Measurements from ENCODE around the gene SLC12A8.
A peak's percentile ranks its signal among the peaks of the same experiment; 100 is the strongest.
"Not testable (repeated sequence)": the region's sequence is repeated elsewhere in the genome, so short reads cannot be mapped to it uniquely, and the experiment has no call there.

SLC12A8 gene

GRCh38 chr3:125116311-125117080 is 96.1 kb downstream of the SLC12A8 start:
- DNase-seq (ENCODE audit: low read depth in 1 of 2, low spot score in 1 of 2), result no peak

- no peak for DNase-seq (ENCODE audit: low read depth in 1 of 2, low spot score in 1 of 2)
These were observed 96.9 kb downstream of the SLC12A8 start for GRCh38 chr3:125115640-125116039.

- DNase-seq (ENCODE audit: low read depth in 1 of 2, low spot score in 1 of 2), result no peak
These were observed 99.6 kb downstream of the SLC12A8 start for GRCh38 chr3:125112981-125113380.

- DNase-seq (ENCODE audit: low read depth in 1 of 2, low spot score in 1 of 2), result peak in 1 of 2 donors; percentile 26
These were observed 101.6 kb downstream of the SLC12A8 start for GRCh38 chr3:125110876-125111480.

GRCh38 chr3:125110016-125110875 is 102.3 kb downstream of the SLC12A8 start:
- no peak for DNase-seq (ENCODE audit: low read depth in 1 of 2, low spot score in 1 of 2)

- no peak for DNase-seq (ENCODE audit: low read depth in 1 of 2, low spot score in 1 of 2)
These were observed 103.0 kb downstream of the SLC12A8 start for GRCh38 chr3:125109536-125109925.

GRCh38 chr3:125108833-125109535 is 103.6 kb downstream of the SLC12A8 start:
- no peak for DNase-seq (ENCODE audit: low read depth in 1 of 2, low spot score in 1 of 2)

- DNase-seq (ENCODE audit: low read depth in 1 of 2, low spot score in 1 of 2), result no peak
These were observed 104.5 kb downstream of the SLC12A8 start for GRCh38 chr3:125107861-125108567.

- no peak for DNase-seq (ENCODE audit: low read depth in 1 of 2, low spot score in 1 of 2)
These were observed 105.2 kb downstream of the SLC12A8 start for GRCh38 chr3:125107363-125107762.

GRCh38 chr3:125105116-125105515 is 107.4 kb downstream of the SLC12A8 start:
- no peak for DNase-seq (ENCODE audit: low read depth in 1 of 2, low spot score in 1 of 2)

GRCh38 chr3:125104639-125105038 is 107.9 kb downstream of the SLC12A8 start:
- no peak for DNase-seq (ENCODE audit: low read depth in 1 of 2, low spot score in 1 of 2)

GRCh38 chr3:125103406-125103805 is 109.1 kb downstream of the SLC12A8 start:
- no peak for DNase-seq (ENCODE audit: low read depth in 1 of 2, low spot score in 1 of 2)

- DNase-seq (ENCODE audit: low read depth in 1 of 2, low spot score in 1 of 2), result no peak
These were observed 110.1 kb downstream of the SLC12A8 start for GRCh38 chr3:125102470-125102869.

- no peak for DNase-seq (ENCODE audit: low read depth in 1 of 2, low spot score in 1 of 2)
These were observed 113.8 kb downstream of the SLC12A8 start for GRCh38 chr3:125098611-125099291.

- no peak for DNase-seq (ENCODE audit: low read depth in 1 of 2, low spot score in 1 of 2)
These were observed 121.9 kb downstream of the SLC12A8 start for GRCh38 chr3:125090649-125091048.

GRCh38 chr3:125087768-125088391 is 124.7 kb downstream of the SLC12A8 start:
- DNase-seq (ENCODE audit: low read depth in 1 of 2, low spot score in 1 of 2), result no peak

- DNase-seq (ENCODE audit: low read depth in 1 of 2, low spot score in 1 of 2), result no peak
These were observed 127.4 kb downstream of the SLC12A8 start for GRCh38 chr3:125085166-125085565.

- no peak for DNase-seq (ENCODE audit: low read depth in 1 of 2, low spot score in 1 of 2)
These were observed 128.8 kb downstream of the SLC12A8 start for GRCh38 chr3:125083776-125084175.

GRCh38 chr3:125082339-125082738 is 130.2 kb downstream of the SLC12A8 start:
- not testable (repeated sequence) for DNase-seq (ENCODE audit: low read depth in 1 of 2, low spot score in 1 of 2)

- DNase-seq (ENCODE audit: low read depth in 1 of 2, low spot score in 1 of 2), result no peak
These were observed 132.5 kb downstream of the SLC12A8 start for GRCh38 chr3:125080077-125080476.
